NCI-H146 (cell line): Measurements from ENCODE around the gene CCM2.

Experiments used
- DNase-seq: peaks from one replicate; lab custom pipeline; 2025; lab: John Stamatoyannopoulos, UW

Gene CCM2

DNA sequence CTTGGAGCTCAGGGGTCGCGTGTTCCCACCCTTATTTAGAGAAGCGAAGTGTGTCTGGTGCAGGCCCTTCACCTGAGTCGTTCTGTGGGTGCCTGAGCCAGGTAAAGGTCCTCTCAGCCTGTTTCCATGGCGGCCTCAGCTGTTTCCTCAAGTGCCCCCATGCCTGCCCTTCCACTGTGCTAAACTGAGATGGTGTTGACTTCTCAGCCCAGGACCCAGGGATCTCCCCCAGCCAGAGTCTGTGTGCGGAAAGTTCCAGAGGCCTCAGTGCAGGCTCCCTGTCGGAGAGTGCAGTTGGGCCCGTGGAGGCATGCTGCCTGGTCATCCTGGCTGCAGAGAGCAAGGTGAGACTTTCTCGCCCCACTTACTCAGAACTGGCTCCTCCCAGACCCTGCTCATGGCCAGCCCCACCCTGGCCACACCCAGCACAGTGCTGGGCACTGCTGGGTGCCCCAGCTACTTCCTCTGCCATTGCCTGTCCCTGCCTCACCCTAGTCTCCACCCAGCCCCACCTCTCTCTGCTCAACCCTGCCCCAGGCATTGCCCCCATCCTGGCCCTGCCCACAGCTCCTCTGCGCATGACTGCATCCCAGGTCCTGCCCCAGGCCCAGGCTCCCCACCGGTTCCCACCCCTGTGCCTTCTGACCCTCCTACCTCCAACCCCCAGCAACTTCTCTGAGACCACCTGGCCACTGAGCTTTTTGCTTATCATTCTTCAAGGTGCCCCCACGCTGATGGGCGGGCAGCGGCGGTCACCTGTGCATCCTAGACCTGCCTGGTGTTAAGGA, 68.4 kb downstream of the CCM2 start:
- DNase-seq = no peak

DNA sequence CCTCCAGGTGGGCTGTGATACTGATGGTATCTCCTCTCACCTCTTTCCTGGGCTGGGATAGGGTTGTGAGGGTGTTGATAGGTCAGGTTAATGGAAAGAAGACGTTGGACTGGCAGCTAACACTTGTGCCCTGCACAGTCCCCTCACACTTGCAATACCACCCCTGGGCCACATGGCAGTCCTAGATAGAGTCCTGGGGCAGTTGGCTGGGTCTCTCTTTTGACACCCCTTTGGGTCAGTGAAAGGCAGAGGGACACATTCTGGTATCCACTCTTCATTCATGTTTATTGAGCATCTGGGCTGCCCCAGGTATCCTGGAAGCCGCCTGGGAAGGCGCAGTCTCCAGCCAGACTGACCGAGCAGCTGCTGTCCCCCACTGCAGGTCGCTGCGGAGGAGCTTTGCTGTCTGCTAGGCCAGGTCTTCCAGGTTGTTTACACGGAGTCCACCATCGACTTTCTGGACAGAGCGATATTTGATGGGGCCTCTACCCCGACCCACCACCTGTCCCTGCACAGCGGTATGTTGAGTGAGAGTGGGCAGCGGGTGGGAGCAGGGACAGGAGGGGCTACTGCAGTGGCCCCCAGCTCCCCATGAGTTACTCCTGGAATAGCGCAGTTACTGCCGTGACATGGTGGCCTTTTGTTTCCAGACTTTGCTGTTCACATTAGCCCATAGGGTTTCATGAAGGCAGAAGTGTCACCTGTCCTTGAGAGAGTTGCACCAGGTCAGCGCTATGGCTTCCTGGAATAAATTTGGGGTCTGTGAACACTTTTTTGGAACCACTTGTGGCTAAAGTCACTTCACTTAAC, 69.6 kb downstream of the CCM2 start:
- DNase-seq = no peak

DNA sequence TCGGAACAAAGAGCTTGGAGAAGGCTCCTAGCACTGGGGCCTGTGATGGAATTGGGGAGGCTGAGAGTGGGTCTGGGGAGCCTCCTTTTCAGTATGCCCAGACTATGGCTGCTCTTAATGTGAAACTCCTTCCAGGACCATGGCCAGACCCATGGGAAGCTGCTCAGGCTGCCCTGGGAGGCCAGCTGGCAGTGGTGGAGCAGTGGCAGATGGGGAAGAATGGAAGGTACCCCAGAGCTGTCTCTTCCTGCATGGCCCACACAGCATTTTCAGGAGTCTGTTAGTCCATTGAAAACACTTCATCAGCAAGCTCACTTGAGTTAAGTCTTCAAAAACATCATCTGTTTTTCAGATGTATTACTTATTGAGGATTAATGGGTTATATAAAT, 70.2 kb downstream of the CCM2 start:
- DNase-seq = no peak

DNA sequence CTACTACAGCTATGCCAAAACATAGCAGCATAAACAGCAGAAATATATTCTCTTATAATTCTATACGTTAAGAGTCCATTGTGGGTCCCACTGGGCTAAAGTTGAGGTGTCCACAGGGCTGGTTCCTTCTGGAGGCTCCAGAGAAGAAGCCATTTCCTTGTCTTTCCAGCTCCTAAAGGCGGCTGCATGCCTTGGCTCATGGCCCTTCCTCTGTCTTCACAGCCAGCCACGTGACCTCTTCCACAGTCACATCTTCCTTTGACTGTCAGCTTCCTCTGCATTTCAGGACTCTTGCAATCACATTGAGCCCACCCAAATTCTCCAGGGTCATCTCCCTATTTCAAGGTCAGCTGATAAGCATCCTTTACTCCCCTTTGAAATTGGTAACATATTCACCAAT, 71.5 kb downstream of the CCM2 start:
- no peak for DNase-seq

DNA sequence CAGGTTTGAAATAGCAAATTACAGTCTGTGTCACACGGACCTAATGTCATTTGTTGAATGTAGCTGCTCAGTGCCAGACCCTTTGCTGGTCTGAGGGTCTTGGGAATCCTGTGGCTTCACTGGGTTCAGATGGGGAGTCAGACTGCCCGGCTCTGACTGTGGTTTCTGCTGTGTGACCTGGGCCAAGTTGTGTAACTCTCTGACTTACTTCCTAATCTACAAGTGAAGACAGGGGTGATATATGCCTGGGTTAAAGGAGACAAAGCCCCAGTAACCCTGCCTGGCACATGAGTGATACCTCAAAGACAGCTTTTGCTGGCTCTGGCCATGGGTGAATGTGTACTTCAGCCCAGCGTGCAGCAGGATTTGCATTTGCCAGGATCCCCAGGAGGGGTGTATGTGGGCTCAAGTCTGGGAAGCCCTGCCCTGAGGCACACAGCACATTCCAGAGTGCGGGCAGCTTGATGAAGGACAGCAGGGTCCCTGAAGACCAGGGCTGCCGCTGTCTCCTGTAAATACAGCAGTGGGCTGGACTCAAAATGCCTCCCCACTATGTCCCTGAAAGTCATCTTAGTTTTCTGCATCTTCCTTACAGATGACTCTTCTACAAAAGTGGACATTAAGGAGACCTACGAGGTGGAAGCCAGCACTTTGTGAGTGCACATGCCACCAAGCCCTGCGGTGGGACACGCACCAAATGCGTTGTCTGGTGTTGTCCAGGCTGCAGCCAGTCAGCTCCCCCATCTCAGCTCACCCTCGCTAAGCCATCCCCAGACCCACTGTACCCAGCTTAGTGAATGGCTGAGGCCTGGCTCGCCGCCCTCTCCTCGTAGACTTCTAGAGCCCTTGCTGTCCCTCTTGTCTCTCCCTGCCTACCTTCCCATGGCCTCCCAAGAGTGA, 72.4 kb downstream of the CCM2 start:
- no peak for DNase-seq

DNA sequence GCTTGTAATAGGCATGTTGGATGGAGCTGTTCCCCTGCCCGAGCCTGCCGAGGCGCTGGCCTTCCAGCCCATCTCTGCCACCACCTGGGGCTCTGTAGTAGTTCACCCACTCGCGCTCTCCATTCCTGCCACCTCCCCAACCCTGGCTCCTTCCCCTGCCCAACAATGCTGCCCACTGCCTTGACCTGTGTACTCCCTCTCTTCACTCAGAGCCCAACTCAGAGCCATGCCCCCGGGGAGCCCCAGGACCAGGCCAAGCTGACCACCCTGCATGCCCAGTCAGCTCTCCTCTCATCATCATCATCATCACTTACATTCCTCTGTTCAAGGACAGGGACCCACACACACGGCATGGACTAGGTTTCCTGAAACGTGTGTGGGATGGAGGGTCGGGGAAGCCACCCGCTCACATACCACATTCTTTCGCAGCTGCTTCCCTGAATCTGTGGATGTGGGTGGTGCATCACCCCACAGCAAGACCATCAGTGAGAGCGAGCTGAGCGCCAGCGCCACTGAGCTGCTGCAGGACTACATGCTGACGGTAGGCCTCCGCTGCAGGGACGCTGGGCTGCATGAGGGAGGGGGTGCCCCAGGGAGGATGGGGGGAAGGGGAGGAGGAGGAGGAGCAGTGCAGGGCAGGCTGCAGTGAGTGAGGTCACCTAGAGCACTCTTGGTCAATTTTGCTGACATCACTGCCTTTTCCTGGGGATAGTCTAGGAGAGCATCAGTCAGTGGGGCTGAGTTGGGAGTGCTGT, 73.2 kb downstream of the CCM2 start:
- no peak for DNase-seq

DNA sequence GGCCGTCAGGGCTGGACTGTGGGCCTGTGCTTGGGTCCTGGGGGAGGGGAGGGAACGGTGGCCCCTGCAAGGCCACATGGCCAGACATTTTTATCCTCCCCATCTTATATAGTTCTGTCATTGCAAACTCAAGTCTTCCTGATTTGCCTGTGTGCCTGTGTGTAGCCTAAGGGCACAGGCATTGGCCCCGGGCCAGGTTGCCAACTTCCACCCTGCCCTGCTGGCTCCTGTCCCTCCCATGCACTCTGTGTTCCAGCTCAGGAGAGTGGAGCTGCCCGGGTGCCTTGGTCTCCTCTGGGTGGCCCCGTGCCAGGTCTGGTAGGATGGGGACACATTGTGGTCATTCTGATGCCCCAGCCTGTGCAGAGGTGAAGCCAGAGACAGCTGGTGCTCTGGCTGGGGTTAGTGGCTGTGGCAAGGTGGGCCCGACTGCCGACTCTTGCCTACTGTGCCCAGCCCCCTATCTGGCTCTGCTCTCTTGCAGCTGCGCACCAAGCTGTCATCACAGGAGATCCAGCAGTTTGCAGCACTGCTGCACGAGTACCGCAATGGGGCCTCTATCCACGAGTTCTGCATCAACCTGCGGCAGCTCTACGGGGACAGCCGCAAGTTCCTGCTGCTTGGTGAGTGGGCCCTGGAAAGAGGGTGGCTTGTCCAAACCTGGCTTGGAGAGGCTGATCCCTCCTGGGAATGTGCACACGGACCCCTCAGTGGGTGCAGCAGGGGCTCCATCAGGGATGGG, 74.0 kb downstream of the CCM2 start:
- DNase-seq = no peak

DNA sequence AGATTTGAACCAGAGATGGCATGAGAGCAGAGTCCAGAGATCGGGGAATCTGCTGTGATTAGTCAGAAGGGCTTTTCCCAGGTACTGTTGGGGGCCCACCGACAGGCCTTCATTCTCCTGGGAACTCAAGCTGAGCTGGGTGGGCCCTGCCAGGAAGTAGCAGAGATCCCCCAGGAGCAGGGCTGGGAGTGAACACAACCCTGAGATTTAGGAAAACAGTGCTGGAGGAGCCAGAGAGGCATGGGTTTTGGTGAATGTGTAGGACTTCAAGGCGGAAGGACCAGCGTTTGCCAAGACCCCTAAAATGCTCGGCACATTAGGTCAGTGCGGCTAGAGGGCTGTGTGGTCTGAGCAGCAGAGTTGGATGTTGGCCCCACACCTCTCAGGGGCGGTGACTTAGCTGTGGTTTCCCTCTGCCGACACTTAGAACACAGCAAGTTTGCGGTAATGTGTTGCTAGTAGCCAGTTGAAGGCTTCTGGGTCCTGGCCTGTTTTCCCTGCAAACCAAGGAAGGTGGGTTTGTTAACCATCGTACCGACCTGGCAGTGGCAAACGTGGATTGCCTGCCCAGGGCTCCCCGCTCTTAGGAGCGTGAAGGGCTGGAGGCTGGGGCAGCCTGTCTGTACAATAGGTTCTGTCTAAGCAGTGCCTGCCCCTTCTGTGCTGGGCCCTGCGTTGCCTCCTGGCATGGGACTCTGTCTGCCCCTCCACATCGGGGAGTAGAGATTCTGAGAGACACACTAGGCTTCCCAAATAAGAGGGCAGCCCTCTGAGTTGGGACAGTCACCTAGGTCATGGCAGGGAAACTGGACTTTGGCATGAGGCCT, 74.7 kb downstream of the CCM2 start:
- no peak for DNase-seq

DNA sequence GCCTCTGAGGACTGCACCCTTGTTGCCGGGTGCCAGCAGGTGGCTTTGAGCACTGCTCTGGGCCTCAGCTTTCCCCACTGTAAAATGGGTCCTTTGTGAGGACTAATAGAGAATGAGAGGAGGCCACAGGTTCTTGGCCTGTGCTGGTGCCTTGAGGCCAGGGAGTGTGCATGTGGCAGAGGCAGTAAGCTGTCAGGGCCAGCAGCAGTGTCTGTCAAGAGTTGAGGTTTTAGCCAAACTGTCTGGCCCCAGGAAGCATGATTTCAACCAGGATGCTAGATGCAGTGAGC, 75.3 kb downstream of the CCM2 start:
- no peak for DNase-seq

DNA sequence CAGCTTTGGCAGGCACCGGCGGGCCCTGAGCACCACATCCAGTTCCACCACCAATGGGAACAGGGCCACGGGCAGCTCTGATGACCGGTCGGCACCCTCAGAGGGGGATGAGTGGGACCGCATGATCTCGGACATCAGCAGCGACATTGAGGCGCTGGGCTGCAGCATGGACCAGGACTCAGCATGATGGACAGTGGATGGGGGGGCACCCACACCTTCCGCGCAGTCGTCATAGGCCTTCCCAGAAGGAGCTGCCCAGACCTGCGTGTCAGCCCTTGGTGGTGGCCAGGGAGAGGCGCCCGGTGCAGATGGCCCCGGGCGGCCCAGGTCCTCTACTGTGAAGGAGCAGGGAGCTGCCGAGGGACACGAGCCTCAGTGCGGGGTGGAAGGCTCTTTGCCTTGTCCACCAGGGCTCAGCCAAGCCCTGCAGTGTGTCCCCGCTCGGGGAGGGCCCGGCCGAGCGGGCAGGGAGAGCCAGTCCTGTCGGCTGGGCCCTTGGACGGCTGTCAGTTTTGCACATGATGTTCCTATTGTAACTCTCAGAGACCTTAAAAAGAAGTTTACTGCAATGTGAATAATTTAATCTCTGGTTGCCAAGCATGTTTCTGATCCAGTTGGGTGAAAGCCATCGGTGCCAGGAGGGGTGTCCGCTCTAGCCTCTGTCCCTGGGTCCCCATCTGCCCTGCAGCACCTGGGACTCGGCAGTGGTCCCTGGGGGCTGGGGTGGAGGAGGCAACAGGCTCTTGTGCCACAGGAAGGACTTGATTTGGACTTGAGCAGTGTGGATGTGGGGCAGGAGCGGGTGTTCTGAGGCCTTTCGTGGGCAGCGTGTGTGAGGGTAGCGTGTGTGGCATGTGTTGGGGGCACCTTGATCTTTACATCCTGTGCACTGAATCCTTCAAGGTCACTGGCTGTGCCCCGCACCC, 76.1 kb downstream of the CCM2 start:
- DNase-seq = no peak

DNA sequence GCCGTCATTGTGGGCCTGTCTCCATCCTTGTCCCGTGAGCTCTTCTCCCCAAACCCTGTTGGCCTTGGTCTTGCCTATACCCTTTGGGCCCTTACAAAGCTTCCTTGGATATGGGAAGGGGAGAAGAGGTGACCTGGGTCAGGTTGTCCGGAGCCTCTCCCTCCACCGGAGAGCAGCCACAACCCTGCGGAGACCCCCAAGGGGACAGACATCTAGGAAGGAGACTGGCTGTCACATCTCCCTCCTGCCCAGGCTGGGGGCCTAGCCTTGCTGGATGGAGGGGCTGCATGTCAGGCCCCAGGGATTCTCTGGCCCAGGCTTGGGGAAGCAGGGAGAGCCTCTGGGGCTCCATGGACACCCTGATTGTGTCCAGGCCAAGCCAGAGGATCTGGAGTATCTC, 76.9 kb downstream of the CCM2 start:
- no peak for DNase-seq

DNA sequence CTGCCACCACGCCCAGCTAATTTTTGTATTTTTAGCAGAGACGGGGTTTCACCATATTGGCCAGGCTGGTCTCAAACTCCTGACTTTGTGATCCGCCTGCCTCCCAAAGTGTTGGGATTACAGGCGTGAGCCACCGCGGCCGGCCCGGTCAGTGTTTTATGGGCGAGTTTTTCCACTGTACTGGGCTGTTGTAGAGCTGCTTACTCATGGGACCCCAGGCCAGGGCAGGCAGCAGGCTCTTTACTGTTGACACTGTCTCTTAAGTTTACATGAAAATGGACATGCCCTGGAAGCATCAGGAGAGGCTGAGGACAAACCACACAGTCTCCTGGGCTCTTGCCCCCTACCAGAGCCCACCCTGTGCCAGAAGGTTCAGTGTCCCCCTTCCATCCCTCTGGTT, 77.6 kb downstream of the CCM2 start:
- DNase-seq = no peak

DNA sequence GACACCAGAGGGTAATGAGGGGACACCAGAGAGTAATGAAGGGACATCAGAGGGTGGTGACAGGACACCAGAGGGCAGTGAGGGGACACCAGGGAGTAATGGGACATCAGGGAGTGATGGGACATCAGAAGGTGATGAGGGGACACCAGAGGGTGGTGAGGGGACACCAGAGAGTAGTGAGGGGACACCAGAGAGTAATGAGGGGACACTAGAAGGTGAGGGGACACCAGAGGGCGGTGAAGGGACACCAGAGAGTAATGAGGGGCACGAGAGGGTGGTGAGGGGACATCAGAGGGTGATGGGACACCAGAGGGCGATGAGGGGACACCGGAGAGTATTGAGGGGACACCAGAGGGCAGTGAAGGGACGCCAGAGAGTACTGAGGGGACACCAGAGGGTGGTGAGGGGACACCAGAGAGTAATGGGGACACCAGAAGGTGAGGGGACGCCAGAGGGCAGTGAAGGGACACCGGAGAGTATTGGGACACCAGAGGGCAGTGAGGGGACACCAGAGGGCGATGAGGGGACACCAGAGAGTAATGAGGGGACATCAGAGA, 78.2 kb downstream of the CCM2 start:
- no peak for DNase-seq

DNA sequence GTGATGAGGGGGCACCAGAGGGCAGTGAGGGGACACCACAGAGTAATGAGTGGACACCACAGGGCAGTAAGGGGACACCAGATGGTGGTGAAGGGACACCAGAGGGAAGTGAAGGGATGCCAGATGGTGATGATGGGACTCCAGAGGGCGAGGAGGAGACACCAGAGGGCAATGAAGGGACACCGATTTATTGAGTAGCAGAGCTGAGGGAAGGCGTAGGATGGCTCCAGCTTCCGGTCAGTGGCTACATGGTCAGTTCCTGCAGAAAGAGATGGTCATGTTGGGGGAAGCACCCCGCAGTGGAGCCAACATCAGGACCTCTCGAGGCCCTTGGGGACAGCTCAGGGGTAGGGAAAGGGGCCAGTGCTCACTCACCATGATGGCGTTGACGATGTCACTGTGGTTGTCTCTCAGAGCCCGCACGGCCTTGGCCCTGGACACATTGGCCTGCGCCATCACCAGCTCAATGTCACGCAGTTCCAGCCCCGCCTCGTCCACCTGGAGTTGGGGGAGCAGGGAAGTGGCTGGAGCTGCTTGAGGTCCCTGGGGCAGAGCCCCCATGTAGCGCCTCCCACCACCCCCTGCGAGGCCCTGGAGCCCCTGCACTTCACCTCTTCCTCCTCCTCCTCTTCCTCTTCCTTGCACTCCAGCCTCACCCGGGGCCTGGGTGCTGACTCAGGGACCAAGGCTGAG, 80.4 kb downstream of the CCM2 start:
- DNase-seq = no peak

DNA sequence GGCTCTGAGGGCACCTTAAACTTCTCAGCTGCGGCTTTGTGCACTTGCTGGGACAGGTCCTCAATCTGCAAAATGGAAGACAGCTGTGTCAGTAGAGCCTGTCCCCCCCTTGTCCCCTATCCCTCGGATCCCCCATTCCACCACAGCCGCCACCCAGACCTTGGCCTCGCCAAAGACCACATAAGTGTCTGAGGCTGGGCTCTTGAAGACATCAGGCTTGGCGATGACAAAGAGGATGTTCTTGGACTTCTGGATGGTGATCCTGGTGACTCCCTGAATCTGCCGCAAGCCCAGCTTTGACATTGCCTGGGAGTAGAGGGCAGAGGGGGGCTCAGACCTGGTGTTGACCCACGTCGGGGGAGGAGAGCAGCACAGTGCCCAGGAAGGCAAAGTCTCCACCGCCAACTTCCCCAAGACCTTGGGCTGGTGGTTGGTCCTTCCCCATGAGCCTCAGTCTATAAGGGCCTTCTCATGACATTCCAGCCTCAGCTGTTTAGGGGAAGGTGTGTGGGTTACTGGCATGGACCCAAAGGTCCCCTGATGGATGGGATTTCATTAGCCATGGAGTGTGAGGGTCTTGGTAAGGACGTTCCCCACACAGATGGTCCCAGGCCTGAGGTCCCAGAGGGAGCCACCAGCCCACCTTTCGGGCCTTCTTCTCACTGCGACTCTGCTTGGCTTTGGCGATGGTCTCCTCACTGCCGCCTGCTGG, 81.1 kb downstream of the CCM2 start:
- DNase-seq = no peak

DNA sequence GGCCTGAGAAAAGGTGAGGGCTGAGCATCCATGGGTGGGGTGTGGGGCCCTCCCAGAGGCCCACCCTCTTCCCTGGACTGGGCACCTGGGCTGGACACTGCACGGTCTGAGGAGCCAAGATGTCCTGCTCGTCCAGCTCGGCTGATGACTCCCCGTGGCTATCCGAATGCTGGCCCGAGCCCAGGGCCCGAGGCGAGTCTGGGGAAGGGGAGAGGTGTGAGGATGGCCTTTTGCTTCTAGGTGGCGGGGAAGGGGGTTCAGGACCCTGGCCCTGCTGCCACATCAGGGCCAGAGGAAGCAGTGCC, 81.6 kb downstream of the CCM2 start:
- no peak for DNase-seq

DNA sequence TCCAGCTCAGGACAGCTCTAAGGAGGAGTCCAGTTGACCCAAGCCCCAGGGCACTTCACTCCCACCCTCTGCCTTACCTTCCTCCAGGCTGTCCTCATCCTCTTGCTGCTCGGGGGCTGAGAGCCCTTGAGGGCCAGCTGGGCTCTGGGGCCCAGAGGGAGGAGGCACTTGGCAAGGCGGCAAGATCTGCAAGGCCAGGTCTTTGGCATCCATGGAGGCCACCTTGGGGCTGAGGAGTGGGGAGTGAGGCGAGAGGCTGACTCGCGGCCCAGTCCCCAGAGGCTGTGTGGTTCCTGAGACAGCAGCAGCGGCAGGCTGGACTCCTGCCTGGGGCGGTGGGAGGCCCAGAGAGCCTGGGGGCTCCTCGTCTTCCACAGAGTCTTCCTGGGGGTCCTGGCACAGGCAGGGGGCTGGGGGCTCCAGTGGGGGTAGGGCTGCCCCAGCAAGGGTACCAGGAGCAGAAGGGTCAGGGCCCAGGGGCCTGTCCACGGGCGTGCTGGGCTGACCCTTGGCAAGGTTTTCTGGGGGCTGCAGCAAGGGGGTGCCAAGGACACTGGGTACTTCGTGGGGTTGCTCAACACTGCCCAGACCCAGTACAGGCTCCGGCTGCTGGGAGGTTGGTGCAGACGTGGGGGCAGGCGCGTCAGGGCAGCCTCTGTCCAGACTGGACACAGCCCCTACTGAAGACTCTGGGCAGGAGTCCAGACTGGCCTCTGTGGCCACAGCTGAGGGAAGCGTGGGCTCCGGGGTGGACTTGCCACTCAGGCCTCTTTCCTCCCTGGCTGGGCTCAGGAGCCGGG, 82.2 kb downstream of the CCM2 start:
- DNase-seq = no peak
